NT2/D1 (cell line): ENCODE data around the gene NR3C1.

Experiments used
- SUZ12 ChIP-seq: IDR thresholded peaks from 2 replicates; pipeline ENCODE4 v1.6.1; 2011; ENCODE audit not compliant: insufficient read length, insufficient read depth; ENCODE audit errors: extremely low read depth
- YY1 ChIP-seq: IDR thresholded peaks from 2 replicates; pipeline ENCODE4 v1.6.1; 2011; ENCODE audit not compliant: insufficient read length, insufficient read depth
- ZNF274 ChIP-seq: IDR thresholded peaks from 2 replicates; pipeline ENCODE4 v1.6.1; 2011; ENCODE audit warnings: mild to moderate bottlenecking, low read depth, low read length

DNA sequence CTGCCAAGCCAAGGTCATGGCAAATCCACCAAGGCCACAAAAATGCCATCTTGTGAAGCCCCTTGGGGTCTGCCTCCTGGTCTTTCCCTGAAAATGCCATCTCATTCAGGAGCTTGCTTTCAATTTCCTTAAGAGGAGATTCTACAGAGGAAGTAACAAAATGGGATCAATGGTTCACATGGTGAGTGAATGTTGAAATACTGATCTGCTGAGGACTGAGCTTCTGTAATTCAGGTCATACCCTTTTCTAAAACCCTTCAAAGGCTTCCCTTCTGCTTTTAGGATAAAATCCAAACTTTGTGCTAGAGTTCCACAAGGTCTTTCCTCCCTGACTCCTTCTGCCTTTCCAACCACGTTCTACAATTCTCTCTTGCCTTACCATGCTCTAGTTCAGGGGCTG, 24.7 kb upstream of the NR3C1 start:
- TF ChIP-seq ZNF274 = no peak
- TF ChIP-seq YY1 = no peak
- TF ChIP-seq SUZ12 = no peak
